GM18526 (cell line): ENCODE data around the gene PLA2G2F.

Experiments
- POLR2A ChIP-seq: IDR thresholded peaks from 3 replicates; pipeline ENCODE4 v1.6.1; 2011; ENCODE audit not compliant: insufficient read length; ENCODE audit errors: extremely low read depth

Gene PLA2G2F

DNA sequence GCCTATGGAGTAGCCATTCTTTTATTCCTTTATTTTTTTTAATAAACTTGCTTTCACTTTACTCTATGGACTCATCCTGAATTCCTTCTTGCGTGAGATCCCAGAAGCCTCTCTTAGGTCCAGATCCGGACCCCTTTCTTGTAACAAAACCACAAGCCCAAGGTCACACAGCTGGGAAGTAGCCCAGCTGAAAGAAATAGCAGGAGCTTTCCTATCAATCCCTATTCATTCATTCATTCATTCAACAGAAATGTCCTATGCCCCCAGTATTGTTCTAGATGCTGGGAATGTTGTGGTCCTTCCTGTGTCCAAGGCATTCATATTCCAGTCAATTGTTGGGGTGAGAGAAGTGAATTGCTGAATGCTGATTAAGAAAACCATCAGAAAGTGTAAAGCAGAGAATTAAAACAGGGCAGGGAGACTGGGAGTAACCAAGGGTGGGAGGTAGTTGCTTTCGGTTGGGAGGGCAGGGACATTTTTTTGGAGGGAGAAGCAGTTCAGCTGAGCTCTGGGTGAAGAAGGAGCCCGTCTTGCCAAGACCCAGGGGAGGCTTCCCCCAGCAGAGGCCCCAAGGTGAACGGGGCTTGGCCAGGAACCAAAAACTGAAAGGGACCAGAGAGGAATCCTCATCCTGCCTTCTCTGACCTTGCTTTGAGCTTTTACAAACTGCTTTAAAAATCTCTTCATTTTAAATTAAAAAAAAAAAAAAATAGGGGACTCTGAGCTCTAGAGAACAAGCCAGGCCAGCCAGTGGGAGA lies 30.6 kb upstream of the PLA2G2F start:
- TF ChIP-seq POLR2A: no peak

GRCh38 chr1:20109223-20109856 lies 29.8 kb upstream of the PLA2G2F start:
- TF ChIP-seq POLR2A: no peak

GRCh38 chr1:20110679-20111078 lies 28.4 kb upstream of the PLA2G2F start:
- no peak for TF ChIP-seq POLR2A

DNA sequence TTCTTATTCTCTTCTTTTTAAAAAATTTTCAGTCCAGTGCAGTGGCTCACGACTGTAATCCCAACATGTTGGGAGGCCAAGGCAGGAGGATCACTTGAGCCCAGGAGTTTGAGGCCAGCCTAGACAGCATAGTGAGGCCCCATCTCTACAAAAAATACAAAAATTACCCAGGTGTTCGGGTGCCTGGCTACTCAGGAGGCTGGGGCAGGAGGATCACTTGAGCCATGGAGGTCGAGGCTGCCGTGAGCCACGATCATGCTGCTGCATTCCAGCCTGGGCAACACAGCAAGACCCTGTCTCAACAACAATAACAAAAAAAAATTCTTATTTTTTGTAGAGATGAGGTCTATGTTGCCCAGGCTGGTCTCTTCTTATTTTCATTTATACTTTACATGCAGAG lies 27.7 kb upstream of the PLA2G2F start:
- TF ChIP-seq POLR2A: no peak

- no peak for TF ChIP-seq POLR2A
Observed at GRCh38 chr1:20112279-20113000, 26.7 kb upstream of the PLA2G2F start.

GRCh38 chr1:20114021-20114648 lies 25.0 kb upstream of the PLA2G2F start:
- TF ChIP-seq POLR2A: no peak

DNA sequence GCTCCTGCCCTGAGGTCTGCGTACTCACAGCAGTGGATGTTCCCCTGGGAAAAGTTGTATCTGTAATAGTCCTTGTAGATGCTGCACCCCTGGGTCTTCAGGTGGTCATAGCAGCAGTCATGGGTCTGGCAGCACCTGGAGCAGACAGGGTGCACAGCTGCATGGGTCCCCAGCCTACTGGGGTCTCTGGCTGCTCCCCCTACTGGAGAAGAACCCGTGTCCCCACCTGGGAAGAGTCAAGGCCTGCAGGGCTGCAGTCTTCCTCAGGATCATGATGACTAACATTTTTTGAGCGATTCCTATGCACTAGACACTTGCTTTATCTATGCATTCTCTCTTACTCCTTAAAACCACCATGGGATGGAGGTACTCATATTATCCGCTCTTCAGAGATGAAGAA lies 23.6 kb upstream of the PLA2G2F start:
- no peak for TF ChIP-seq POLR2A

DNA sequence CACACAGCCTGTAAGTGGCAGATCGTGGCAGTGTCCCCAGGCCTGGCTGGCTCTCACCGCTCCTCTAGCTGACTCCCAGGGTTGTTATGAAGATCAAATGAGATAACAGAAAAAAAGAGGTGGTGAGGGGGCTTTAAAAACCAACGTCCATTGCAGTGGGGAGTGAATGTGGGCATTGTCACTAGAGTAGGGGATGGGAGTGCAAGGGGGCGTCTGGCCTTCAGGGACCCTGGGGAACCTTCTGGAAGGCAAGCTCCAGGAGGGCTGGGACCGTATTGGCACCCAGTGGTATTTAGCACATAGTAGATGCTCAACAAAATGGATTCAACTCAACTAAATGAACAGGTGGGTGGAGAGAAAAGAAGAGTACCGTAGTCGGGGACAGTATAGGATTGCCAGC lies 23.2 kb upstream of the PLA2G2F start:
- TF ChIP-seq POLR2A: no peak

DNA sequence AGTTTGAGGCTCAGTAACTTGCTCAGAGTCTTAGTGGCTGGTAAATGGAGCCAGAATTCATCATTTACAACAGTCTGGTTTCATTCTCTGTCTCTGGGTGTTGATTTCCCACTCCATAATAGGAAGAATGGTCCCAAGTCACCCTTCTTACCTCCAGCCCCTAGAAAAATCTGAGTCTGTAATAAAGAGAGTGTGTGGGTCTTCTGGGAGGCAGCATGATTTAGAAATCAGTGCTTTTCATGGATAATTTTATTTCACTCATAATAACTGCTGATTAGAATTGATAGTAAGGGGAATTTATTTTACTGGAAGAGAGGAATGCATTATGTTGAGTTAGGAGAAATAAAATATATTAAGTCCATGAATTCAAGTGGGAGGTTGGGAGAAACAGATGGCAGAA lies 21.9 kb upstream of the PLA2G2F start:
- TF ChIP-seq POLR2A: no peak

- no peak for TF ChIP-seq POLR2A
Observed at GRCh38 chr1:20119347-20119746, 19.8 kb upstream of the PLA2G2F start, which contains the start of gene PLA2G2D. TSS of gene PLA2G2D (minus strand) at chr1:20119536. CDS start at chr1:20119498, 38 bp downstream.

DNA sequence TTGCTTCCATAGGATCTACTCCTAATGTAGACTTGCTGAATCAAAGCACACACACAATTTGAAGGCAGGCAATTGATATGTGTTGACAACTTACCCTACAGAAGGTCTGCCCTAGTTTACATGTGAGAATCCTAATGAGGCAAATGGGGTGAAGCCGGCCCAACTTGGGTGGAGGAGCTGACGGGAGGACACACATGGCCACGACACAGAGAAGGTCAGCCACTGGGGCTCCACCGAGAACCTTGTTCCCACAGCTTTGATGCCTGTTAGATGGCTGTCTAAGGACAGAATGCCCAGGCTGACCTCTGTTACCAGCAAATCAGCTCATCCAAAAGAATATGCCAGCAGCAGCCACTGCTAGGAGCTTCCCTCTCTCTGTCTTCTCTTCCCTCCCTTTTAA lies 18.3 kb upstream of the PLA2G2F start:
- no peak for TF ChIP-seq POLR2A

- no peak for TF ChIP-seq POLR2A
Observed at GRCh38 chr1:20123722-20124455, 15.2 kb upstream of the PLA2G2F start.

- TF ChIP-seq POLR2A: no peak
Observed at GRCh38 chr1:20124456-20125057, 14.6 kb upstream of the PLA2G2F start.

DNA sequence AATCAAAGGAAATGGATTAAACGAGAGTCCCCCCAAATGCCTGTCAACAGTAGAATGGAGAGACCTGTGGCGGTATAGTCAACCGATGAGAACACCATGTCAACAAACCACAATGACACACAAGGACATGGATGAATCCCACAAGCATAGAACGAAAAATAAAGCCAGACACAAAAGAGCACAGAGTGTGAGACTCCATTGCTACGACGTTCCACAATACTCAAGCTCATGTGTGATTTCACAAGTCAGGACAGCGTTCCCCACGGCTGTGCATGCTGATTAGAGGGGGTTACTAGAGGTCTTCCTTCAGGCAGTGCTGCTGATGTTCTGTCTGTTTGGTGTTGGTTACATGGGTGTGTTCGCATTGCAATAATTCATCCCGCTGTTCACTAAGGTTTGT lies 14.0 kb upstream of the PLA2G2F start:
- TF ChIP-seq POLR2A: no peak
